Panc1 (cell line): ENCODE data around the gene ASH1L.
"Not testable (repeated sequence)": the region's sequence is repeated elsewhere in the genome, so short reads cannot be mapped to it uniquely, and the experiment has no call there.

Source experiments
- CTCF ChIP-seq: fragments of 450-650 bp; IDR thresholded peaks from 2 replicates; pipeline ENCODE4 v1.5.1; 2017; ENCODE audit warnings: mild to moderate bottlenecking
- POLR2AphosphoS5 ChIP-seq: IDR thresholded peaks from 2 replicates; pipeline ENCODE4 v1.6.1; 2012; ENCODE audit warnings: mild to moderate bottlenecking, low read depth, low read length, moderate library complexity
- SIN3A ChIP-seq: IDR thresholded peaks from 2 replicates; pipeline ENCODE4 v1.6.1; 2012; ENCODE audit warnings: low read depth, mild to moderate bottlenecking, low read length, moderate library complexity, borderline replicate concordance; ENCODE audit not compliant: insufficient read depth

- TF ChIP-seq CTCF, SIN3A, POLR2AphosphoS5: not testable (repeated sequence)
Observed at GRCh38 chr1:155291006-155291405, 271.6 kb downstream of the ASH1L start.
